ENCODE data around the gene PLEKHM2.

DNA sequence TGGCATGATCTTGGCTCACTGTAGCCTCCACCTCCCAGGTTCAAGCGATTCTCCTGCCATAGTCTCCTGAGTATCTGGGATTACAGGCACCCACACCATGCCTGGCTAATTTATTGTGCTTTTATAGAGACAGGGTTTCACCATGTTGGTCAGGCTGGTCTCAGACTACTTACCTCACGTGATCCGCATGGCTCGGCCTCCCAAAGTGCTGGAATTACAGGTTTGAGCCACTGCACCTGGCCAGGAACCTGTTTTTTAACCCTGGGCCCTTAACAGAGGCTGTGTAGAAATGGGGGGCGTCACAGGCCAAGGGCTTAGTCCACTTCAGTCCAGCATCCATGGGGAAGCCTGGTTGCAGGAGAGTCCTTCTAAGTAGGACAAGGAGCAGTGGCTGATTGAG lies 83.8 kb downstream of the PLEKHM2 start:
- TF ChIP-seq POLR2AphosphoS5 (IDR thresholded peaks at IDR 0.05; ENCODE audit: low read depth, low read length) (no peak), POLR2A (IDR thresholded peaks at IDR 0.05; ENCODE audit: low read depth, low read length) (no peak), TAF1 (IDR thresholded peaks at IDR 0.05; ENCODE audit: borderline replicate concordance, low read depth, low read length) (no peak)

All from GM12892 (cell line).